Astrocyte of the spinal cord (primary cell): ENCODE measurements around the gene PRR19.
A peak's percentile ranks its signal among the peaks of the same experiment; 100 is the strongest.

ENCODE experiments used
- DNase-seq: peaks from one replicate; pipeline ENCODE4 v3.0.0; 2011; ENCODE audit warnings: low read depth, low spot score
- H3K4me3 ChIP-seq: 2 replicates; pipeline ENCODE4 v1.5.1; 2011; ENCODE audit warnings: low read depth, mild to moderate bottlenecking, low read length, moderate library complexity
- in situ Hi-C: cut with HindIII; loops from 2 replicates; pipeline ENCODE4 v1.10.0; 2017; ENCODE audit warnings: low sequenced_read_pairs
- TF ChIP-seq, protein P1 (sequence below): IDR thresholded peaks from 2 replicates; pipeline ENCODE4 v1.5.1; 2012; ENCODE audit warnings: low read depth, mild to moderate bottlenecking, low read length, inconsistent platforms

PRR19 gene

DNA sequence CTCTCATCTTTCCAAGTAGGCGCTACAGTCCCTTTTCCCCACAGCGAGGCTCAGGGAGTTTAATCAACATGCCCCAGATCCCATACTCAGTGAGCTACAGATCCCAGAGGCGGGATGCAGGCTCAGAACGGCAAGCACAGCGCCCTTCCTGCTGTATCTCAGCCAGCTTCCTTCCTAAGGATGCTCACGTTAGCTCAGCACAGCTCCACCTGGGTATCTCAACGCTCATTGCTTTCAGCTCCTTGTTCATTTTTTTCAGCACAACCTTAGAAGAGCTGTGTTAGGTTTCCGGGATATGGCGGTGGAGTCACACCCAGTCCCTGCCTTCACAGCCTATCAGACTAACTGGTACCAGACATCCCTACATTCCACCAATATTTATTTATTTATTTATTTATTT, 20.4 kb downstream of the PRR19 start:
- no peak for DNase-seq
- H3K4me3 ChIP-seq, result no peak overlapping the region
- in situ Hi-C loops, result no loop called here
- TF ChIP-seq, protein P1, sequence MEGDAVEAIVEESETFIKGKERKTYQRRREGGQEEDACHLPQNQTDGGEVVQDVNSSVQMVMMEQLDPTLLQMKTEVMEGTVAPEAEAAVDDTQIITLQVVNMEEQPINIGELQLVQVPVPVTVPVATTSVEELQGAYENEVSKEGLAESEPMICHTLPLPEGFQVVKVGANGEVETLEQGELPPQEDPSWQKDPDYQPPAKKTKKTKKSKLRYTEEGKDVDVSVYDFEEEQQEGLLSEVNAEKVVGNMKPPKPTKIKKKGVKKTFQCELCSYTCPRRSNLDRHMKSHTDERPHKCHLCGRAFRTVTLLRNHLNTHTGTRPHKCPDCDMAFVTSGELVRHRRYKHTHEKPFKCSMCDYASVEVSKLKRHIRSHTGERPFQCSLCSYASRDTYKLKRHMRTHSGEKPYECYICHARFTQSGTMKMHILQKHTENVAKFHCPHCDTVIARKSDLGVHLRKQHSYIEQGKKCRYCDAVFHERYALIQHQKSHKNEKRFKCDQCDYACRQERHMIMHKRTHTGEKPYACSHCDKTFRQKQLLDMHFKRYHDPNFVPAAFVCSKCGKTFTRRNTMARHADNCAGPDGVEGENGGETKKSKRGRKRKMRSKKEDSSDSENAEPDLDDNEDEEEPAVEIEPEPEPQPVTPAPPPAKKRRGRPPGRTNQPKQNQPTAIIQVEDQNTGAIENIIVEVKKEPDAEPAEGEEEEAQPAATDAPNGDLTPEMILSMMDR, result no peak

DNA sequence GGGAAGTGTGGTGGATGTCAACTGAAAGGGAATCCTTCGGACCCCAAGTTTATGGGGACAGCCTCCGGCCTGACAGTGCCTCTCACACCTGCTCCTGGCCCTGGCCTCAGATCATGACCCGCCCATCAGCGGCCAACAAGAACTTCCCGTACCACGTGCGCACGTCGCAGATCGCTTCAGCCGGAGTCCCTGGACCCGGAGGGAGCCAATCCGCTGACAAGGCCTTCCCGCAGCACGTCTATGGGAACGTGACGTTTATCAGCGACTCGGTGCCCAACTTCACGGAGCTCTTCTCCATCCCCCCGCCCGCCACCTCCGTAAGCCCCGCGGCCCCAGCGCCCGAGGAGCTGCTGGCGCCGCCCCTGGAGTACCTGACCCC, 21.5 kb downstream of the PRR19 start:
- no peak overlapping the region for H3K4me3 ChIP-seq
- in situ Hi-C loops, result no loop called here
- DNase-seq, result no peak
- TF ChIP-seq, protein P1, result no peak

DNA sequence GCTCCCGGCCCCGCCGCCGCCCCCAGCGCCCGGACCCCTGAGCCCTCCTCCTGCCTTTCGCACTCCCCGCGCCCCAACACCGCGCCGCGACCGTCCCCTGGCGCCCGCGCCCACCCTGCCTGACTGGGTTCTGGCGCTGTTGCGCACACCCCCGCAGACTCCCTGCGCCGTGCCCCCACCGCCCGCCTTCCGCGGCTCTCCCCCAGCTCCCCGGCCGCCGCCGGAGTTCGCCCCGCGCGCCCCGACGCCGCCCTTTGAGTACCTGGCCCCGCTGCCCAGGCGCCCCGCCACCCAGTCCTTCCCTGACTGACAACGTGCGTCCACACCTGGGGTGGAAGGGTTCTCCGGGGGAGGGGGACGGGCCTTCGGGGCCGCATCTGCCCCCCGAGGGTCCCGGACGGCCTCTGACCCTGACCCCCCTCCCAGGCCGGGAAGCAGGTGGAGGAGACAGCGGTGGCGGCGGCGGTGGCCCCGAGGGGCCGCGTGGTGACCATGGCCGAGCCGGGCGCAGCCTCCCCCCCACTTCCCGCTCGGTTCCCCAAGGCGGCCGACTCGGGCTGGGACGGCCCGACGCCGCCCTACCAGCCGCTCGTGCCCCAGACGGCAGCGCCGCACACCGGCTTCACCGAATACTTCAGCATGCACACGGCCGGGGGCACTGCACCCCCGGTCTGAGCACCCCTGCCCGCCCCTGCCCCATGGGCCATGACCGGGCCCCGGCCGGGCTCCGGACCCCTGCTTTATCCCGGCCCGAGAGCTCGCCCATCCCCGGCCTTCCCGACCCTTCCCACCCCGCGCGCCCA, 22.1 kb downstream of the PRR19 start:
- in situ Hi-C loops, result no loop called here
- TF ChIP-seq, protein P1, result no peak
- H3K4me3 ChIP-seq, result no peak overlapping the region
- DNase-seq, result no peak

DNA sequence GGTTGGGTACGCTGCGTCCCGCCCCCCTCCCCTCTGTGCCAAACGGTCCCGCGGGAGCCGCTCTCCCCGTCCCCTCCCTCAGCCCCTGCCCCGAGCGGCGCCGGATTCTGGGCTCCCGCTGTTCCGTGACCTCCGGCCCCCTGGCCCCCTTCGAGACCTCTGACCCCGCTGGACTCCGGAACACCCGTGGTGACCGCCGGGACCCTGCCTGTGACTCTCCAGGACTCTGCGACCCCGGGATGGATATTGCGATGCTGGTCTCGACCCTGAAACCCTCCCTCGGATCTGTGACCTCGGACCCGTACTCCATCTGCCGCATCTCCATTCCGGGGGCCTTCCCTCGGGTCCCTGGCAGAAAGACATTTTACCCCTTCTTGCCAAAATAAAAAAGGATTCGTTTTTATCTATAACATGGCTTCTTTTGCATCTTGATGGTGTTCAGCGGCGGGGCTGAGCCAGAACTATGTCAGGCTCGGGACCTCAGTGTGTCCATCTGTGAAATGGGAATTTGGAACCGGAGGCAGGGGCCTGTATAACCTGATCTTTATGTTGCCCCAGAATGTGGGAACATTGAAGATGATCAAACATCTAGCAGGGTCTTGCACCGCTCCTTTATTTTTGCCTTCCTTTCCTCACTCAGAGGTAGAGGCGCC, 22.8 kb downstream of the PRR19 start:
- TF ChIP-seq, protein P1, result no peak
- in situ Hi-C loops, result no loop called here
- no peak for DNase-seq
- H3K4me3 ChIP-seq, result peak overlapping the region; percentile 1

DNA sequence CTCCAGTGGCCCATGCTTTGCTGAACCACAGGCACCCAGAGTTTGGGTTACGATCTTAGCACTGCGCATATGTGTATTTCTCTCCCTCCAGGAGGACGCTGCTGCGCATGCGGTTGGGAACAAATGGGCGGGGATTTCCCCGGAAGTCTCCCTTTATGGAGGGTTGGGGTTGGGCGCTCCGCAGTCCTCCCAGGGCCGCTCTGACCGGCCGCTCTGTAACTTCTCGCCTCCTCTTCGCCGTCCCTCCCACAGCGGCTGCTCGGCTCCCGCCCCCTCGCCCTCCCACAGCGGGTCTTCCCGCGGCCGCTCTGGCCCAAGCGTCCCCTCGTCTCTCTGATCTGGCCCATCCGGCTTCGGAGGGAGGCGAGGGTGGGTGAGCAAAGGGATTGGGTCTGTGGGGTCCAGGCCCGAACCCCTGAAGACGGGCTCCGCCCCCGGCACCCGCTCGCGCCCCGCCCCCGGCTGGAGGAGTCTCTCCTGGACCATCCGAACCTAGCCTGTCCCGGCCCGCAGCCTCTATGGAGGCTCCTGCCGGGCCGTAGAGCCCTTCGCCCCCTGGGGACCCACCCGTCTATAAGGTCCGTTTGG, 23.5 kb downstream of the PRR19 start, which contains the start of gene MEGF8:
Gene MEGF8 (plus strand): TSS at position 328 of the 588 bp plus-strand sequence. CDS start 609 bp downstream, outside the sequence.
- in situ Hi-C loops, result no loop called here

More for the DNA sequence above, 23.5 kb downstream of the PRR19 start, which contains the start of gene MEGF8:
- TF ChIP-seq, protein P1, result peak; percentile 95
- DNase-seq, result peak; percentile 99
- H3K4me3 ChIP-seq, result peak within 1 kb of the TSS; percentile 92
